Activated CD8-positive, alpha-beta memory T cell treated with anti-CD3 and anti-CD28 coated beads for 1 hour (primary cell): ENCODE measurements around the gene CLDN9.

Experiments used
- DNase-seq, 2 donors: peaks; one replicate each; pipeline ENCODE4 v3.0.0-alpha.2; 2020; ENCODE audit warnings: low read depth in 1 of 2; ENCODE audit errors: extremely low read depth in 1 of 2

Gene CLDN9

DNA sequence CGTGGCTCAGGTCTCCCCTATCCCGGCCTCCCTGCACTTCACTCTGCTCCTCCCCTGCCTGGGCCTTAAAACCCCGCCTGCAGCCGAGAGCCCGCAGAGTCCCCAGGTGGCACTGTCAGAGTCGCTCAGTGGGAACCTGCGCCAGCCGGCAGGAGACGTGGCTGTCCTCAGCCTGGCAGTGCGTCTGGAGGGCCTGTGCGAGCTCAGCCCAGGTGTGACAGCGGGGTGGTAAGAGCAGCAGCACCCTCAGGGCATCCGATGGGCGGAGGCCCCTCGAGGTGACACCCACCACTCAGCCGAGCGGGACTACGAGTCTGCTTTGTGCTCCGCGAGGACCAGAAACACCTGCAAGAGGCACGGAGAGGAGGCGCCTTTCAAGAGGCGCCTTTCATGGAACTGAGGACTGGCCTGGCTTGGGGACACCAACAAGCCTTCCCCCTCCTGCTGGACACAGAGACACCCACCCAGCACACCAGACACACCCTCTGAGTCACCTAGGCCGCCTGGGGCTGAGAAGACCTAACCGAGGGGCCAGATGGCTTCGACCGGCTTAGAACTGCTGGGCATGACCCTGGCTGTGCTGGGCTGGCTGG is at the start of gene CLDN9:
Gene CLDN9 (plus strand): TSS at position 96 of the 593 bp plus-strand sequence. CDS start 440 bp downstream, at position 536.
- no peak for DNase-seq

GRCh38 chr16:2963074-2963722 is 49.5 kb upstream of the CLDN9 start:
- DNase-seq = no peak

- DNase-seq = no peak
These were observed 48.8 kb upstream of the CLDN9 start, which contains the start of gene KREMEN2 for GRCh38 chr16:2963723-2964474. Gene KREMEN2 (plus strand): TSS chr16:2964275. CDS start chr16:2964521, 246 bp downstream.

GRCh38 chr16:2964475-2965336 is 48.0 kb upstream of the CLDN9 start:
- DNase-seq = no peak

DNA sequence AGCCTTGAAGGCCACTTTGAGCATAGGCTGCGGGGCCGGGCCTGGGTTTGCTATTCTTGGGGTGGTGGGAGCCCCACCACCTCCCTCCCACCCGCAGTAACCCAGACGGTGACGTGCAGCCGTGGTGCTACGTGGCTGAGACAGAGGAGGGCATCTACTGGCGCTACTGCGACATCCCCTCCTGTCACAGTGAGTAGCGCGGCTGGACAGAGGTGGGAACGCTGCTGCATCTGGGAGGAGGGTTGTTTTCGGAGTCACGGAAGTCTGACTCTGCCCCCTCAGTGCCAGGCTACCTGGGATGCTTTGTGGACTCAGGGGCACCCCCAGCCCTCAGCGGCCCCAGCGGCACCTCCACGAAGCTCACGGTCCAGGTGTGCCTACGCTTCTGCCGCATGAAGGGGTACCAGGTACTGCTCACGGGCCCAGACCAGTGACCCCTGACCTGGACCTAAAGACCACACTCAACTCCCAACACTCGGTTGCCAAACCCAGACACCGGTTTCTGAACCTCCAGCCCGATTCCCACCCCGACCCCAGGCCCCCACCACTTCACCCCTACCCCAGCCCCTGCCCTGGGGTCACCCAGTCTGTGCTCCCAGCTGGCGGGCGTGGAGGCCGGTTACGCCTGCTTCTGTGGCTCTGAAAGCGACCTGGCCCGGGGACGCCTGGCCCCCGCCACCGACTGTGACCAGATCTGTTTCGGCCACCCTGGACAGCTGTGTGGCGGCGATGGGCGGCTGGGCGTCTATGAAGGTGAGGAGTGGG is 46.5 kb upstream of the CLDN9 start:
- no peak for DNase-seq

DNA sequence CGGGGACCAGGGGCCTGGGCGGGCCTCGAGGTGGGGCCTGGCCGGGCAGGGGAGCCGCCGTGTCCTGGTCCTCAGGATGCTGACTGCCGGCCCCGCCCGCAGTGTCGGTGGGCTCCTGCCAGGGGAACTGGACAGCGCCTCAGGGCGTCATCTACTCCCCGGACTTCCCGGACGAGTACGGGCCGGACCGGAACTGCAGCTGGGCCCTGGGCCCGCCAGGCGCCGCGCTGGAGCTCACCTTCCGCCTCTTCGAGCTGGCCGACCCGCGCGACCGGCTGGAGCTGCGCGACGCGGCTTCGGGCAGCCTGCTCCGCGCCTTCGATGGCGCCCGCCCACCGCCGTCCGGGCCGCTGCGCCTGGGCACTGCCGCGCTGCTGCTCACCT is 45.9 kb upstream of the CLDN9 start:
- no peak for DNase-seq

GRCh38 chr16:2967211-2967631 is 45.5 kb upstream of the CLDN9 start:
- no peak for DNase-seq

GRCh38 chr16:2967721-2968161 is 45.0 kb upstream of the CLDN9 start:
- no peak for DNase-seq

DNA sequence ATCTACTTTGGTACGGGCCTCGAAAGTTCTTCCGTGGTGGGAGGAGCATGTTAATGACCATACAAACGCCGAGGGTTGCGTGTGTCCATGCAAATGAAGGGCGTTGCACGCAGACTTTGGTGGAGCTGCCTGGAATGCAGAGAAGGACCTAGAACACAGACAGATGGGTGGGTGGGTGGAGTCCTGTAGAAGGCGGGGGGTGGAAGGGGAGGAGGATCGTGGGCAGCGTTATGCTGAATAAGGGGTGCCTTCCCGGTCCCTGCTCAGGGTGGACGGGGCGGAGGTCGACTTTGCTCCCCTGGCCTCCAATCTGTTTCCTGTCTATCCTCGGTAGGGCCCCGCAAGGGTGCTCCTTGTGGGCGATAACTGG is 44.4 kb upstream of the CLDN9 start:
- no peak for DNase-seq

DNA sequence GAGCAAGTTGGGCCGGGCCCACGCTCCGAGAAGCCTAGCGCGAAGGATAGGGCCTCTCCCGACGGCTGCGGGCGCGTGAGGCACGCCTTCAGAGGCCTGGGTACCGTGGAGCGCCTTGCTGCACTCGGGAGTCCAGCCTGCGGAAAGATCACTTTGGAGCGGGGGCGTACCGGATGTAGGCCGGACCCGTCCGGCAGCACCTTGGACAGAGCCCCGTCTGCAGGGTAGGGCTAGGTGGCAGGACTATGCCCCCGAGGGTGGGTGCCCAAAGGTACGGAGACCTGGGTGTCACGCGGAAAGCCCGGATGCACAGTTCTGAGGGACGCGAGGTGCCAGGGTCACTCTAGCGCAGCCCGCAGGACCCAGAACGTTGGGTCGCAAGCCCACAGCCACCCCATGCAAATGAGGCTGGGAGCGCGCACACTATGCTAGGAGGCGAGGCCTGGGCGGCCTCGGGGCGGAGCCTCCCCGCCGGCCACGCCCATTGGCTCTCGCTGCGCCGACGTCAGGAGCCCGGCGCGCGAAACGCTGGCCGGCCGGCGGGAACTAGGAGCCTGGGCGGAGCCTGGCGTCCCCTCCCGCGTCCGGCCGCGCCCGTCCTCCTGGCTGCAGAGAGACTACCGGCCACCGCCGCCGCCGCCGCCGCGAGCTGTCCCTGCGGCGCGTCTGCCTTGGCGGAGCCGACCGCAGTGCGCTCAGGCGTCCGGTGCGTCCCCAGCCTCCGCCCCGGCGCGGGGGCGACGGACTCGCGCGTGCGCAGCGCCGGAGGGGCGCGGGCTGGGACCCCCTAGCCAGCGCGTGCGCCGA is 43.8 kb upstream of the CLDN9 start, which contains the start of gene PAQR4:
Gene PAQR4 (plus strand): TSS at position 611 of the 807 bp plus-strand sequence. CDS start 327 bp downstream, outside the sequence.
- peak in 1 of 2 donors; percentile 65 for DNase-seq

DNA sequence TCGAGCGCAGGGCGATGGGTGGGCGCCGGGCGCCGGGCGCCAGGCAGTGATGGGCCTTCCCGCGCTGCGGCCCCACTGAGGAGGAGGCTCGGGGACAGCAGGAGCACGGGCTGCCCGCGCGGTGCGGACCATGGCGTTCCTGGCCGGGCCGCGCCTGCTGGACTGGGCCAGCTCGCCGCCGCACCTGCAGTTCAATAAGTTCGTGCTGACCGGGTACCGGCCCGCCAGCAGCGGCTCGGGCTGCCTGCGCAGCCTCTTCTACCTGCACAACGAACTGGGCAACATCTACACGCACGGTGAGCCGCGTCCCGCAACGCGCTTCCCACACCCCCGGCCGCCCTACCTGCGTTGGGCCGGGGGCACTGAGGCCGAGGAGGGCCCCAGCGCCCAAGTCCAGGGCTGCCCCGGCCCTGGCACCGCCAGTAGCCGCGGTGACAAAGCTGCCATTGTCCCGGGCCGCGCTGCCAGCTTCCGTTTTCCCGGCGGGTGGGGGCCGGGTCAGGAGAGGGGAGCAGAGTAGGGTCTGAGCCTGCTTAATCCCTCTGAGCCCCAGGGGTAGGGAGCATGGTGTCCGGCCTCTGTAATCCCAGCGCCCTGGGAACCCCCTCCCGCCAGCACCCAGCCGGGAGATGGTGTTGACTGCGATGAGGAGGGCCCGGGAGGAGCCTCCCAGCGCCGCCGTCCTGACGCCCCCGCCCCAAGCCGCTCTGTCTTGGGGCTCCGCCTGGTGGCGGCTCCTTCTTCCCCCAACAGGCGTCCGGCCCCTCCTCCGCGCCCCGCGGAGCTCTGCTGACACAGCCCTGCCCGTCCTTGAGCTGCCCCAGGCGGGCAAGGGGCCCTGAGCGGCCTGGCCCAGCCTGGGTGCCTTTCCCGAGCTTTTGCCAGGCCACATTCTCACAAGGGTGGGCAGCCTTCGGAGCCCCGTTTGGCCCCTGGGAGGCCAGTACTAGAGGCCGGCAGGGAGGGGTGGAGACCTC is 42.9 kb upstream of the CLDN9 start:
- DNase-seq = peak in 1 of 2 donors; percentile 42

- no peak for DNase-seq
These were observed 42.2 kb upstream of the CLDN9 start for GRCh38 chr16:2970563-2970962.

DNA sequence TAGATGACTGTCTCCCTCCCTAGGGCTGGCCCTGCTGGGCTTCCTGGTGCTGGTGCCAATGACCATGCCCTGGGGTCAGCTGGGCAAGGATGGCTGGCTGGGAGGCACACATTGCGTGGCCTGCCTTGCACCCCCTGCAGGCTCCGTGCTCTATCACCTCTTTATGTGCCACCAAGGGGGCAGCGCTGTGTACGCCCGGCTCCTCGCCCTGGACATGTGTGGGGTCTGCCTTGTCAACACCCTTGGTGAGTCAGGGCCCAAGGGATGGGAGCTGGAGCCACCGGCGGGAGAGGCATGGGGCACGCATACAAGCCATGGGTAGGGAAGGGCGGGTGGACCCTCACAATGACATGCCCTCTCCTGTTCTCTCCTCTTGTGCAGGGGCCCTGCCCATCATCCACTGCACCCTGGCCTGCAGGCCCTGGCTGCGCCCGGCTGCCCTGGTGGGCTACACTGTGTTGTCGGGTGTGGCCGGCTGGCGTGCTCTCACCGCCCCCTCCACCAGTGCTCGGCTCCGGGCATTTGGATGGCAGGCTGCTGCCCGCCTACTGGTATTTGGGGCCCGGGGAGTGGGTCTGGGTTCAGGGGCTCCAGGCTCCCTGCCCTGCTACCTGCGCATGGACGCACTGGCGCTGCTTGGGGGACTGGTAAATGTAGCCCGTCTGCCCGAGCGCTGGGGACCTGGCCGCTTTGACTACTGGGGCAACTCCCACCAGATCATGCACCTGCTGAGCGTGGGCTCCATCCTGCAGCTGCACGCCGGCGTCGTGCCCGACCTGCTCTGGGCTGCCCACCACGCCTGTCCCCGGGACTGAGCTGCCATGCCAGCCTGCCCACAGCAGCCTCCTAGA is 41.4 kb upstream of the CLDN9 start:
- no peak for DNase-seq

GRCh38 chr16:2971985-2972784 is 40.5 kb upstream of the CLDN9 start:
- DNase-seq = no peak

DNA sequence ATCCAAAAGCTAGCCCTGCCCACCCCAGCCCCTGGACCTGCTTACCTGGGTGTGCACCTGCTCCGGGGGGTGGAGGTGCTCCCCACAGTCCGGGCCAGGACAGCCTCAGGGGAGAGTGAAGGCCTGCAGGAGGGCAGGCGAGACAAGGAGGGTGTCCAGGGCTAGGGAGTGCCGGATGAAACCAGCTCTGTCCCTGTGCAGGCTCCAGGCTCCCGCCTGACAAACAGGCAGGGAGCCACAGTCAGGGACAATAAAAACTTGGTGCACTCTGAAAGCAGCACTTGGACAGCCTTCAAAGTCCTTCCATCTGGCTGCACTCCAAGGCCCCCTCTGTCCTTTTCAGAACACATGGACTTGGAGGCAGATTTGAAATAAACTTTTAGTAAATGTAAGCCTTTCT is 39.6 kb upstream of the CLDN9 start:
- no peak for DNase-seq

- DNase-seq = no peak
These were observed 39.0 kb upstream of the CLDN9 start for GRCh38 chr16:2973605-2974318.
